ENCODE results near the gene ANKRD31.

ANKRD31 gene

GRCh38 chr5:75018805-75019587, 217.7 kb downstream of the ANKRD31 start:
- Mint-ChIP-seq H3K4me1 (no peaks in the 10 kb centered on the region), H3K9me3 (no peaks in the 10 kb centered on the region), H3K36me3 (ENCODE audit: low read depth) (no peaks in the 10 kb centered on the region), H3K27ac (no peak overlapping the region), H3K4me3 (no peak overlapping the region), H3K27me3 (ENCODE audit: low read depth) (no peaks in the 10 kb centered on the region)
- TF ChIP-seq, protein P1, sequence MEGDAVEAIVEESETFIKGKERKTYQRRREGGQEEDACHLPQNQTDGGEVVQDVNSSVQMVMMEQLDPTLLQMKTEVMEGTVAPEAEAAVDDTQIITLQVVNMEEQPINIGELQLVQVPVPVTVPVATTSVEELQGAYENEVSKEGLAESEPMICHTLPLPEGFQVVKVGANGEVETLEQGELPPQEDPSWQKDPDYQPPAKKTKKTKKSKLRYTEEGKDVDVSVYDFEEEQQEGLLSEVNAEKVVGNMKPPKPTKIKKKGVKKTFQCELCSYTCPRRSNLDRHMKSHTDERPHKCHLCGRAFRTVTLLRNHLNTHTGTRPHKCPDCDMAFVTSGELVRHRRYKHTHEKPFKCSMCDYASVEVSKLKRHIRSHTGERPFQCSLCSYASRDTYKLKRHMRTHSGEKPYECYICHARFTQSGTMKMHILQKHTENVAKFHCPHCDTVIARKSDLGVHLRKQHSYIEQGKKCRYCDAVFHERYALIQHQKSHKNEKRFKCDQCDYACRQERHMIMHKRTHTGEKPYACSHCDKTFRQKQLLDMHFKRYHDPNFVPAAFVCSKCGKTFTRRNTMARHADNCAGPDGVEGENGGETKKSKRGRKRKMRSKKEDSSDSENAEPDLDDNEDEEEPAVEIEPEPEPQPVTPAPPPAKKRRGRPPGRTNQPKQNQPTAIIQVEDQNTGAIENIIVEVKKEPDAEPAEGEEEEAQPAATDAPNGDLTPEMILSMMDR (IDR thresholded peaks at IDR 0.05; ENCODE audit: unreplicated experiment in 3 of 3), result no peak

Measured in nephron (organoid).